Upper lobe of left lung (tissue), 4 donors: Measurements from ENCODE around the gene NEFH.

ENCODE experiments used
- EP300 ChIP-seq, 4 donors: sonication (generic); formaldehyde crosslinking; IDR thresholded peaks; one replicate each; pipeline ENCODE4 v1.5.1; 2017; ENCODE audit warnings: antibody characterized with exemption in 4 of 4, control low read depth in 2 of 4
- POLR2A ChIP-seq, 4 donors: fragments of 450-650 bp; IDR thresholded peaks; one replicate each; pipeline ENCODE4 v1.5.1; 2016 to 2017; ENCODE audit warnings: antibody characterized with exemption in 4 of 4, mild to moderate bottlenecking in 2 of 4
- TF ChIP-seq, protein P1 (sequence below), 6 experiments: fragments of 450-650 bp in 4 of 6; fragments of 200-600 bp in 2 of 6; sonication (generic) in 2 of 6; IDR thresholded peaks; one replicate each; pipeline ENCODE4 v1.5.1; 2016 to 2019; ENCODE audit warnings: antibody characterized with exemption in 6 of 6

DNA sequence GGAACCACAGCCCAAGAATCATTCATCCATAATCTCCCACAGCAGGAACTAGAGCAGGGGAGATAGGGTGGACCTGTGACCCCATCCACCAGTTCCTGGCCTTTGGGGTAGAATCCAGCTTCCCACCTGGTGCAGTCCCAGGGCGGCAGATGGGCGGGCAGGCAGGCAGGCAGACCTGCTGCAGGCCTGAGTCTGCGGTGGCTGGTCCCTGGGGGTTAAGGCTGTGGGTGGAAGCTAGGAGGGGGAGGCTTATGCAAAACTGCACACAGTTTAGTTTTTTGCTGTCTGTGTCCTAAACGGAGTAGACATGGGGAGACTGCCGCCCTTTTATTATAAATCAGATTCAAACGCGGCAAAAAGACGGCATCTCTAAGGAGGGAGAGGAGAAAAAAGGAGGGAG lies 4.5 kb upstream of the NEFH start:
- TF ChIP-seq, protein P1, sequence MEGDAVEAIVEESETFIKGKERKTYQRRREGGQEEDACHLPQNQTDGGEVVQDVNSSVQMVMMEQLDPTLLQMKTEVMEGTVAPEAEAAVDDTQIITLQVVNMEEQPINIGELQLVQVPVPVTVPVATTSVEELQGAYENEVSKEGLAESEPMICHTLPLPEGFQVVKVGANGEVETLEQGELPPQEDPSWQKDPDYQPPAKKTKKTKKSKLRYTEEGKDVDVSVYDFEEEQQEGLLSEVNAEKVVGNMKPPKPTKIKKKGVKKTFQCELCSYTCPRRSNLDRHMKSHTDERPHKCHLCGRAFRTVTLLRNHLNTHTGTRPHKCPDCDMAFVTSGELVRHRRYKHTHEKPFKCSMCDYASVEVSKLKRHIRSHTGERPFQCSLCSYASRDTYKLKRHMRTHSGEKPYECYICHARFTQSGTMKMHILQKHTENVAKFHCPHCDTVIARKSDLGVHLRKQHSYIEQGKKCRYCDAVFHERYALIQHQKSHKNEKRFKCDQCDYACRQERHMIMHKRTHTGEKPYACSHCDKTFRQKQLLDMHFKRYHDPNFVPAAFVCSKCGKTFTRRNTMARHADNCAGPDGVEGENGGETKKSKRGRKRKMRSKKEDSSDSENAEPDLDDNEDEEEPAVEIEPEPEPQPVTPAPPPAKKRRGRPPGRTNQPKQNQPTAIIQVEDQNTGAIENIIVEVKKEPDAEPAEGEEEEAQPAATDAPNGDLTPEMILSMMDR (IDR thresholded peaks at IDR 0.05), result no peak
- TF ChIP-seq POLR2A (IDR thresholded peaks at IDR 0.05) (no peak), EP300 (IDR thresholded peaks at IDR 0.05) (no peak)
